NAMALWA (cell line): ENCODE data around the gene YIPF1.
A peak's percentile ranks its signal among the peaks of the same experiment; 100 is the strongest.
"Not testable (repeated sequence)": the region's sequence is repeated elsewhere in the genome, so short reads cannot be mapped to it uniquely, and the experiment has no call there.

ENCODE experiments used
- DNase-seq: peaks from one replicate; pipeline ENCODE4 v3.0.0-alpha.2; 2015; ENCODE audit warnings: low spot score

The YIPF1 gene

GRCh38 chr1:53837924-53838653 is 51.5 kb downstream of the YIPF1 start, which contains the start of gene NDC1:
NDC1 (minus strand) TSS chr1:53838296; CDS start chr1:53838261, 35 bp downstream.
- peak; percentile 95 for DNase-seq

GRCh38 chr1:53837646-53837923 is 52.0 kb downstream of the YIPF1 start:
- peak; percentile 52 for DNase-seq

- peak; percentile 67 for DNase-seq
These were observed 54.1 kb downstream of the YIPF1 start for GRCh38 chr1:53835491-53835890.

GRCh38 chr1:53834776-53835175 is 54.8 kb downstream of the YIPF1 start:
- peak; percentile 81 for DNase-seq

GRCh38 chr1:53833393-53833792 is 56.2 kb downstream of the YIPF1 start:
- no peak for DNase-seq

- no peak for DNase-seq
These were observed 63.2 kb downstream of the YIPF1 start for GRCh38 chr1:53826367-53826766.

GRCh38 chr1:53825306-53825705 is 64.3 kb downstream of the YIPF1 start:
- DNase-seq, result no peak

GRCh38 chr1:53822931-53823330 is 66.7 kb downstream of the YIPF1 start:
- DNase-seq, result no peak

GRCh38 chr1:53821380-53821779 is 68.2 kb downstream of the YIPF1 start:
- DNase-seq, result no peak

- no peak for DNase-seq
These were observed 70.2 kb downstream of the YIPF1 start for GRCh38 chr1:53819387-53819786.

GRCh38 chr1:53816584-53816983 is 73.0 kb downstream of the YIPF1 start:
- DNase-seq, result not testable (repeated sequence)

- not testable (repeated sequence) for DNase-seq
These were observed 74.1 kb downstream of the YIPF1 start for GRCh38 chr1:53815484-53815883.

GRCh38 chr1:53811414-53811851 is 78.2 kb downstream of the YIPF1 start:
- DNase-seq, result peak; percentile 45

GRCh38 chr1:53810497-53810896 is 79.1 kb downstream of the YIPF1 start:
- DNase-seq, result no peak

GRCh38 chr1:53810007-53810406 is 79.6 kb downstream of the YIPF1 start:
- DNase-seq, result no peak

GRCh38 chr1:53807916-53808315 is 81.7 kb downstream of the YIPF1 start:
- DNase-seq, result no peak

GRCh38 chr1:53804791-53805505 is 84.6 kb downstream of the YIPF1 start:
- DNase-seq, result no peak

- DNase-seq, result no peak
These were observed 85.4 kb downstream of the YIPF1 start for GRCh38 chr1:53804181-53804580.
